ENCODE measurements around the gene ATP10D. TPM values are rescaled to one million over a fixed set of nuclear protein-coding genes. Genes with fewer than 3 reads are reported as not detected.

ATP10D gene
- polyA plus RNA-seq, 1 of the 3 experiments (the other 2 are of a cell fraction), result 7.9 TPM

- Histone ChIP-seq H3K36me3 (replicated peaks in 1 of 2; ENCODE audit: control insufficient read depth in 1 of 2, insufficient read depth in 2 of 2, low read length in 1 of 2) (peaks cover 24 to 45% of the 10 kb centered on the region in 2 experiments), H3K79me2 (ENCODE audit: insufficient read depth) (no peaks in the 10 kb centered on the region), H2AFZ (ENCODE audit: low read depth) (no peak overlapping the region), H3K4me3 (ENCODE audit: low read depth in 2 of 2, low read length in 1 of 2) (no peak overlapping the region), H3F3A (replicated peaks; ENCODE audit: insufficient read depth) (peaks cover 5% of the 10 kb centered on the region), H4K20me1 (ENCODE audit: insufficient read depth) (no peaks in the 10 kb centered on the region), H3K9me2 (no peaks in the 10 kb centered on the region), H3K9ac (no peak overlapping the region), H3K27me3 (ENCODE audit: insufficient read depth) (no peaks in the 10 kb centered on the region), H3K9me3 (no peaks in the 10 kb centered on the region), H3K4me2 (no peak overlapping the region), H3K4me1 (ENCODE audit: control insufficient read depth in 1 of 2, insufficient read depth in 2 of 2, low read depth in 1 of 2, low read length in 1 of 2) (peaks cover 7 to 8% of the 10 kb centered on the region in 2 experiments; a peak in 2 of 4 replicates), H3K27ac (ENCODE audit: low read depth in 2 of 2, low read length in 1 of 2) (no peak overlapping the region)
- CTCF ChIA-PET, result interaction anchor here (1.8 kb wide), 1 partner anchor 18 kb away, joined by 5 read pairs; no protein-coding TSS in a partner anchor
- no peak for TF ChIP-seq CTCF (IDR thresholded peaks at IDR 0.05)
- no peak for TF ChIP-seq CHD2 (IDR thresholded peaks at IDR 0.05; ENCODE audit: low read length, partially characterized antibody)
- TF ChIP-seq TCF12 (IDR thresholded peaks at IDR 0.05), result no peak
- no peak for TF ChIP-seq RXRA (IDR thresholded peaks at IDR 0.05; ENCODE audit: borderline replicate concordance, low read depth)
- no peak for TF ChIP-seq JUND (IDR thresholded peaks at IDR 0.05)
- no peak for TF ChIP-seq NFIC (IDR thresholded peaks at IDR 0.05; ENCODE audit: borderline replicate concordance)
- TF ChIP-seq EP300 (IDR thresholded peaks at IDR 0.05; ENCODE audit: borderline replicate concordance in 1 of 2, low read depth in 1 of 2, low read length in 1 of 2), result no peak
- no peak for TF ChIP-seq USF2 (IDR thresholded peaks at IDR 0.05; ENCODE audit: borderline replicate concordance, low read depth, low read length)
- no peak for TF ChIP-seq NRF1 (IDR thresholded peaks at IDR 0.05; ENCODE audit: low read depth, low read length)
- no peak for TF ChIP-seq RFX5 (IDR thresholded peaks at IDR 0.05; ENCODE audit: low read length)
- no peak for TF ChIP-seq RCOR1 (IDR thresholded peaks at IDR 0.05; ENCODE audit: low read length)
- POLR2A ChIA-PET, result no interaction called here
- 97% methylated on average over 2 of the region's 2 CpGs for WGBS (ENCODE audit: low lambda C conversion rate)
- no peak for DNase-seq
Measured at GRCh38 chr4:47557255-47557654, 72.2 kb downstream of the ATP10D start.

- WGBS (ENCODE audit: low lambda C conversion rate), result 80% methylated on average over 1 of the region's 1 CpG
- Histone ChIP-seq H3K9me2 (no peaks in the 10 kb centered on the region), H3K36me3 (replicated peaks in 1 of 2; ENCODE audit: control insufficient read depth in 1 of 2, insufficient read depth in 2 of 2, low read length in 1 of 2) (peaks cover 16 to 29% of the 10 kb centered on the region in 2 experiments), H3K4me3 (ENCODE audit: low read depth in 2 of 2, low read length in 1 of 2) (no peak overlapping the region), H4K20me1 (ENCODE audit: insufficient read depth) (no peaks in the 10 kb centered on the region), H3F3A (replicated peaks; ENCODE audit: insufficient read depth) (no peaks in the 10 kb centered on the region), H3K27ac (ENCODE audit: low read depth in 2 of 2, low read length in 1 of 2) (no peak overlapping the region), H3K79me2 (ENCODE audit: insufficient read depth) (no peaks in the 10 kb centered on the region), H3K4me1 (ENCODE audit: control insufficient read depth in 1 of 2, insufficient read depth in 2 of 2, low read depth in 1 of 2, low read length in 1 of 2) (peaks cover 7 to 10% of the 10 kb centered on the region in 2 experiments; a peak in 2 of 4 replicates), H3K4me2 (no peak overlapping the region), H3K27me3 (ENCODE audit: insufficient read depth) (no peaks in the 10 kb centered on the region), H3K9ac (no peak overlapping the region), H2AFZ (ENCODE audit: low read depth) (no peak overlapping the region), H3K9me3 (no peaks in the 10 kb centered on the region)
- no peak for DNase-seq
- ChIA-PET POLR2A (no interaction called here), CTCF (interaction anchor here (1.5 kb wide), 1 partner anchor 175 kb away, joined by 4 read pairs; no protein-coding TSS in a partner anchor)
- TF ChIP-seq RXRA (IDR thresholded peaks at IDR 0.05; ENCODE audit: borderline replicate concordance, low read depth) (no peak), CTCF (IDR thresholded peaks at IDR 0.05) (no peak), TEAD4 (IDR thresholded peaks at IDR 0.05; ENCODE audit: borderline replicate concordance, insufficient read depth) (no peak), GATA2 (CRISPR knock-in tag; IDR thresholded peaks at IDR 0.05) (no peak), MEF2A (IDR thresholded peaks at IDR 0.05; ENCODE audit: borderline replicate concordance, low read depth) (no peak), FOXM1 (IDR thresholded peaks at IDR 0.05; ENCODE audit: low read depth) (no peak), YY1 (IDR thresholded peaks at IDR 0.05; ENCODE audit: low read depth) (no peak), EZH2phosphoT487 (IDR thresholded peaks at IDR 0.05; ENCODE audit: borderline replicate concordance, low read depth) (no peak), CHD2 (IDR thresholded peaks at IDR 0.05; ENCODE audit: low read length, partially characterized antibody) (no peak), TCF12 (IDR thresholded peaks at IDR 0.05) (no peak), MXI1 (IDR thresholded peaks at IDR 0.05; ENCODE audit: low read depth, low read length) (no peak), FOSL2 (IDR thresholded peaks at IDR 0.05; ENCODE audit: borderline replicate concordance, low read depth) (no peak), USF1 (IDR thresholded peaks at IDR 0.05; ENCODE audit: borderline replicate concordance, low read depth) (no peak), FOXJ3 (CRISPR knock-in tag; IDR thresholded peaks at IDR 0.05) (no peak)
Measured at GRCh38 chr4:47560682-47561081, 75.6 kb downstream of the ATP10D start.
